HUES64 (cell line): Measurements from ENCODE around the gene SLC39A6.
"Not testable (repeated sequence)": the region's sequence is repeated elsewhere in the genome, so short reads cannot be mapped to it uniquely, and the experiment has no call there.

ENCODE experiments used
- H3K27ac ChIP-seq: 2 replicates; pipeline ENCODE4 v1.7.0; 2013; ENCODE audit warnings: low read depth, low read length, inconsistent platforms
- H3K27me3 ChIP-seq: 2 replicates; pipeline ENCODE4 v1.6.1; 2013; ENCODE audit warnings: mild to moderate bottlenecking, low read length; ENCODE audit not compliant: insufficient read depth
- H3K36me3 ChIP-seq: 2 replicates; pipeline ENCODE4 v1.6.1; 2013; ENCODE audit warnings: mild to moderate bottlenecking, low read length; ENCODE audit not compliant: insufficient read depth
- H3K4me1 ChIP-seq: 2 replicates; pipeline ENCODE4 v1.6.1; 2013; ENCODE audit warnings: mild to moderate bottlenecking, low read length, moderate library complexity; ENCODE audit not compliant: insufficient read depth
- H3K4me3 ChIP-seq: 2 replicates; pipeline ENCODE4 v1.5.1; 2013; ENCODE audit warnings: mild to moderate bottlenecking, low read length, moderate library complexity
- H3K9ac ChIP-seq: 2 replicates; pipeline ENCODE4 v1.6.1; 2013; ENCODE audit warnings: mild to moderate bottlenecking, low read depth, low read length
- H3K9me3 ChIP-seq: 2 replicates; pipeline ENCODE4 v1.6.1; 2013; ENCODE audit warnings: low read depth, low read length; ENCODE audit not compliant: insufficient read depth
- WGBS: fragments of 150-250, 120-280 bp; methylation state at CpG from one replicate; pipeline ENCODE4 v1.1.7; 2013; ENCODE audit warnings: missing lambda C conversion rate; 5-methylcytosine and 5-hydroxymethylcytosine counted together

The SLC39A6 gene

GRCh38 chr18:36096955-36097354 lies 32.2 kb downstream of the SLC39A6 start:
- H3K9me3 ChIP-seq: peaks cover 5% of the 10 kb centered on the region
- no peak overlapping the region for H3K27ac ChIP-seq
- no peaks in the 10 kb centered on the region for H3K27me3 ChIP-seq
- no peaks in the 10 kb centered on the region for H3K4me1 ChIP-seq
- no peak overlapping the region for H3K4me3 ChIP-seq
- H3K36me3 ChIP-seq: no peaks in the 10 kb centered on the region
- no peak overlapping the region for H3K9ac ChIP-seq

- Histone ChIP-seq H3K9me3 (no peaks in the 10 kb centered on the region), H3K27me3 (no peaks in the 10 kb centered on the region), H3K4me3 (no peak overlapping the region), H3K4me1 (no peaks in the 10 kb centered on the region), H3K27ac (no peak overlapping the region), H3K36me3 (no peaks in the 10 kb centered on the region), H3K9ac (no peak overlapping the region)
- WGBS: 43% methylated on average over 1 of the region's 1 CpG
These were observed 33.1 kb downstream of the SLC39A6 start for GRCh38 chr18:36095936-36096519.

GRCh38 chr18:36094431-36094830 lies 34.7 kb downstream of the SLC39A6 start:
- Histone ChIP-seq H3K27ac (no peak overlapping the region), H3K4me3 (no peak overlapping the region), H3K27me3 (no peaks in the 10 kb centered on the region), H3K4me1 (no peaks in the 10 kb centered on the region), H3K9ac (no peak overlapping the region), H3K9me3 (no peaks in the 10 kb centered on the region), H3K36me3 (no peaks in the 10 kb centered on the region)
- WGBS: 87% methylated on average over 3 of the region's 3 CpGs

GRCh38 chr18:36092116-36092515 lies 37.0 kb downstream of the SLC39A6 start:
- not testable (repeated sequence) for H3K4me3 ChIP-seq, H3K9me3 ChIP-seq, H3K9ac ChIP-seq, H3K36me3 ChIP-seq, H3K27me3 ChIP-seq, H3K27ac ChIP-seq, H3K4me1 ChIP-seq
- 94% methylated on average over 5 of the region's 5 CpGs for WGBS

- H3K36me3 ChIP-seq: no peaks in the 10 kb centered on the region
- no peaks in the 10 kb centered on the region for H3K9me3 ChIP-seq
- no peaks in the 10 kb centered on the region for H3K4me1 ChIP-seq
- no peak overlapping the region for H3K4me3 ChIP-seq
- H3K9ac ChIP-seq: no peak overlapping the region
- 93% methylated on average over 6 of the region's 6 CpGs for WGBS
- no peak overlapping the region for H3K27ac ChIP-seq
- H3K27me3 ChIP-seq: no peaks in the 10 kb centered on the region
These were observed 40.1 kb downstream of the SLC39A6 start for GRCh38 chr18:36089001-36089400.

- Histone ChIP-seq H3K9me3 (no peaks in the 10 kb centered on the region), H3K27ac (no peak overlapping the region), H3K27me3 (no peaks in the 10 kb centered on the region), H3K4me3 (no peak overlapping the region), H3K36me3 (no peaks in the 10 kb centered on the region), H3K4me1 (no peaks in the 10 kb centered on the region), H3K9ac (no peak overlapping the region)
- WGBS: 93% methylated on average over 1 of the region's 2 CpGs
These were observed 40.9 kb downstream of the SLC39A6 start for GRCh38 chr18:36088256-36088655.

- 90% methylated on average over 8 of the region's 8 CpGs for WGBS
- H3K9ac ChIP-seq: no peak overlapping the region
These were observed 43.0 kb downstream of the SLC39A6 start for GRCh38 chr18:36086186-36086585.

GRCh38 chr18:36085195-36085594 lies 43.9 kb downstream of the SLC39A6 start:
- no peak overlapping the region for H3K27ac ChIP-seq
- H3K9ac ChIP-seq: no peak overlapping the region
- 78% methylated on average over 4 of the region's 4 CpGs for WGBS
- no peak overlapping the region for H3K4me3 ChIP-seq
- H3K4me1 ChIP-seq: no peaks in the 10 kb centered on the region
- no peaks in the 10 kb centered on the region for H3K36me3 ChIP-seq
- no peaks in the 10 kb centered on the region for H3K27me3 ChIP-seq
- peaks cover 10% of the 10 kb centered on the region for H3K9me3 ChIP-seq

More at GRCh38 chr18:36086186-36086585, 43.0 kb downstream of the SLC39A6 start:
- H3K4me3 ChIP-seq: no peak overlapping the region
- no peaks in the 10 kb centered on the region for H3K36me3 ChIP-seq
- H3K27ac ChIP-seq: no peak overlapping the region
- peaks cover 2% of the 10 kb centered on the region; the same call in 1 of the 2 replicates for H3K9me3 ChIP-seq
- no peaks in the 10 kb centered on the region for H3K4me1 ChIP-seq
- no peaks in the 10 kb centered on the region for H3K27me3 ChIP-seq

GRCh38 chr18:36083729-36084128 lies 45.4 kb downstream of the SLC39A6 start:
- no peaks in the 10 kb centered on the region for H3K4me1 ChIP-seq
- H3K27me3 ChIP-seq: no peaks in the 10 kb centered on the region
- no peak overlapping the region for H3K9ac ChIP-seq
- WGBS: 94% methylated on average over 1 of the region's 2 CpGs
- H3K4me3 ChIP-seq: no peak overlapping the region
- H3K36me3 ChIP-seq: no peaks in the 10 kb centered on the region
- H3K27ac ChIP-seq: no peak overlapping the region
- peaks cover 19% of the 10 kb centered on the region for H3K9me3 ChIP-seq

- H3K36me3 ChIP-seq, H3K4me3 ChIP-seq, H3K27me3 ChIP-seq, H3K4me1 ChIP-seq, H3K27ac ChIP-seq, H3K9ac ChIP-seq: not testable (repeated sequence)
- 84% methylated on average over 2 of the region's 2 CpGs for WGBS
- peaks cover 19% of the 10 kb centered on the region for H3K9me3 ChIP-seq
These were observed 48.0 kb downstream of the SLC39A6 start for GRCh38 chr18:36081118-36081517.

GRCh38 chr18:36078751-36079529 lies 50.2 kb downstream of the SLC39A6 start:
- Histone ChIP-seq H3K4me1 (no peaks in the 10 kb centered on the region), H3K9me3 (peaks cover 19% of the 10 kb centered on the region), H3K9ac (no peak overlapping the region), H3K27me3 (no peaks in the 10 kb centered on the region), H3K4me3 (no peak overlapping the region), H3K36me3 (no peaks in the 10 kb centered on the region), H3K27ac (no peak overlapping the region)
- WGBS: 93% methylated on average over 5 of the region's 6 CpGs
